Tibial nerve (tissue), 4 donors: ENCODE results near the gene SP3. TPM values are rescaled to one million over a fixed set of nuclear protein-coding genes. Genes with fewer than 3 reads are reported as not detected.

Source experiments
- DNase-seq, 2 donors: peaks; one replicate each; pipeline ENCODE4 v3.0.0-alpha.2; 2019; ENCODE audit warnings: low spot score in 2 of 2
- H3K27ac ChIP-seq, 4 donors: fragments of 200-600 bp; sonication (generic) in 3 of 4; one replicate each; pipeline ENCODE4 v1.5.1; 2017 to 2019; ENCODE audit warnings: mild to moderate bottlenecking in 1 of 4
- H3K27me3 ChIP-seq, 2 donors: fragments of 200-600 bp; sonication (generic) in 1 of 2; one replicate each; pipeline versions ENCODE4 v1.5.1 to v1.6.0; 2017 to 2019
- H3K36me3 ChIP-seq, 3 donors: fragments of 200-600 bp; sonication (generic); one replicate each; pipeline ENCODE4 v1.5.1; 2018 to 2019
- H3K4me1 ChIP-seq, 4 donors: fragments of 200-600 bp; sonication (generic) in 3 of 4; one replicate each; pipeline ENCODE4 v1.5.1; 2017 to 2019
- H3K4me3 ChIP-seq, 4 donors: fragments of 200-600 bp; sonication (generic) in 3 of 4; one replicate each; pipeline ENCODE4 v1.5.1; 2017 to 2019; ENCODE audit warnings: mild to moderate bottlenecking in 1 of 4, moderate library complexity in 1 of 4
- H3K9me3 ChIP-seq, 4 donors: fragments of 200-600 bp; sonication (generic) in 3 of 4; one replicate each; pipeline ENCODE4 v1.5.1; 2017 to 2019
- CTCF ChIP-seq, 5 experiments: fragments of 200-600 bp in 3 of 5; fragments of 450-650 bp in 2 of 5; sonication (generic) in 3 of 5; IDR thresholded peaks; one replicate each; pipeline ENCODE4 v1.5.1; 2016 to 2019; ENCODE audit warnings: antibody characterized with exemption in 5 of 5, mild to moderate bottlenecking in 3 of 5, moderate library complexity in 2 of 5
- EP300 ChIP-seq, 2 donors: sonication (generic); formaldehyde crosslinking; IDR thresholded peaks; one replicate each; pipeline ENCODE4 v1.6.1; 2017; ENCODE audit warnings: antibody characterized with exemption in 2 of 2, mild to moderate bottlenecking in 1 of 2
- POLR2A ChIP-seq, 2 donors: fragments of 450-650 bp; IDR thresholded peaks; one replicate each; pipeline ENCODE4 v1.6.1; 2017; ENCODE audit warnings: antibody characterized with exemption in 2 of 2, mild to moderate bottlenecking in 2 of 2, moderate library complexity in 2 of 2
- WGBS, 2 donors: methylation state at CpG; one replicate each; pipeline ENCODE4 v1.1.5; 2018; 5-methylcytosine and 5-hydroxymethylcytosine counted together
- total RNA-seq, 4 donors: library from RNA; depleted of rRNA; stranded (reverse); fragments of >200 nt; gene quantifications; one replicate each; pipeline ENCODE4 v1.1.0, GENCODE V29; 2016

The SP3 gene
- total RNA-seq, 4 donors from 2014 or later = 72.5 to 152 (median 128) TPM

- H3K27ac ChIP-seq = peak overlapping the region in 2 of 4 donors; percentile 85 to 97
- TF ChIP-seq POLR2A (IDR thresholded peaks at IDR 0.05) = no peak
- TF ChIP-seq EP300 (IDR thresholded peaks at IDR 0.05) = no peak
- no peak for TF ChIP-seq CTCF (IDR thresholded peaks at IDR 0.05)
- DNase-seq = no peak
- no peaks in the 10 kb centered on the region for H3K36me3 ChIP-seq
- no peaks in the 10 kb centered on the region for H3K9me3 ChIP-seq
- no peaks in the 10 kb centered on the region for H3K27me3 ChIP-seq
- 75 to 100% methylated on average over 2 of the region's 2 CpGs for WGBS, 2 donors
- peaks cover 0 to 52% (median 7%) of the 10 kb centered on the region in 4 donors for H3K4me1 ChIP-seq
- peak overlapping the region in 1 of 4 donors; percentile 73 for H3K4me3 ChIP-seq
These were observed 46.6 kb upstream of the SP3 start for GRCh38 chr2:174011796-174012195.

- Histone ChIP-seq H3K27ac (peak overlapping the region in 1 of 4 donors; percentile 20), H3K9me3 (no peaks in the 10 kb centered on the region), H3K4me1 (peaks cover 0 to 52% (median 7%) of the 10 kb centered on the region in 4 donors), H3K4me3 (no peak overlapping the region), H3K36me3 (no peaks in the 10 kb centered on the region), H3K27me3 (no peaks in the 10 kb centered on the region)
- no peak for DNase-seq
- TF ChIP-seq CTCF (IDR thresholded peaks at IDR 0.05) (no peak), POLR2A (IDR thresholded peaks at IDR 0.05) (no peak), EP300 (IDR thresholded peaks at IDR 0.05) (no peak)
These were observed 46.0 kb upstream of the SP3 start for GRCh38 chr2:174011173-174011572.

GRCh38 chr2:174009488-174010223 lies 44.5 kb upstream of the SP3 start:
- no peak for TF ChIP-seq CTCF (IDR thresholded peaks at IDR 0.05)
- TF ChIP-seq POLR2A (IDR thresholded peaks at IDR 0.05) = no peak
- TF ChIP-seq EP300 (IDR thresholded peaks at IDR 0.05) = no peak
- H3K27me3 ChIP-seq = no peaks in the 10 kb centered on the region
- DNase-seq = no peak
- H3K36me3 ChIP-seq = no peaks in the 10 kb centered on the region
- no peaks in the 10 kb centered on the region for H3K9me3 ChIP-seq
- H3K4me1 ChIP-seq = peaks cover 0 to 50% (median 9%) of the 10 kb centered on the region in 4 donors
- no peak overlapping the region for H3K4me3 ChIP-seq
- WGBS, 2 donors = 67 to 72% methylated on average over 3 of the region's 3 CpGs
- peak overlapping the region in 1 of 4 donors; percentile 13 for H3K27ac ChIP-seq

- DNase-seq = no peak
- no peaks in the 10 kb centered on the region for H3K9me3 ChIP-seq
- H3K4me3 ChIP-seq = no peak overlapping the region
- no peaks in the 10 kb centered on the region for H3K36me3 ChIP-seq
- peaks cover 0 to 44% (median 9%) of the 10 kb centered on the region in 4 donors for H3K4me1 ChIP-seq
- 88 to 89% methylated on average over 4 of the region's 4 CpGs for WGBS, 2 donors
- TF ChIP-seq POLR2A (IDR thresholded peaks at IDR 0.05) (no peak), EP300 (IDR thresholded peaks at IDR 0.05) (no peak), CTCF (IDR thresholded peaks at IDR 0.05) (no peak)
- no peaks in the 10 kb centered on the region for H3K27me3 ChIP-seq
- H3K27ac ChIP-seq = no peak overlapping the region
These were observed 43.5 kb upstream of the SP3 start for GRCh38 chr2:174008720-174009119.

GRCh38 chr2:174007010-174007409 lies 41.8 kb upstream of the SP3 start:
- H3K36me3 ChIP-seq = no peaks in the 10 kb centered on the region
- H3K27me3 ChIP-seq = no peaks in the 10 kb centered on the region
- H3K4me1 ChIP-seq = peaks cover 0 to 33% (median 4%) of the 10 kb centered on the region in 4 donors
- no peak overlapping the region for H3K27ac ChIP-seq
- no peak overlapping the region for H3K4me3 ChIP-seq
- H3K9me3 ChIP-seq = no peaks in the 10 kb centered on the region
- DNase-seq = no peak
- WGBS, 2 donors = 71 to 77% methylated on average over 5 of the region's 5 CpGs
- TF ChIP-seq POLR2A (IDR thresholded peaks at IDR 0.05) (no peak), EP300 (IDR thresholded peaks at IDR 0.05) (no peak)
